BJ (cell line): ENCODE data around the gene FNDC5. TPM values are rescaled to one million over a fixed set of nuclear protein-coding genes. Genes with fewer than 3 reads are reported as not detected.

ENCODE experiments used
- CTCF ChIA-PET: fragments of 350-600 bp; formaldehyde crosslinking; extraction: SDS; loops from one replicate; lab custom pipeline; 2021; ENCODE audit warnings: antibody characterized with exemption, inconsistent platforms; lab: Yijun Ruan, JAX
- POLR2A ChIA-PET: fragments of 300-600 bp; sonication (Branson Sonifier 250); formaldehyde crosslinking; extraction: SDS; loops from one replicate; lab custom pipeline; 2021; ENCODE audit warnings: antibody characterized with exemption; lab: Charles Lee
- DNase-seq: peaks from one replicate; pipeline ENCODE4 v3.0.0-alpha.2; 2011; ENCODE audit warnings: low read depth
- H3K27me3 ChIP-seq: 2 replicates; pipeline ENCODE4 v1.6.0; 2011; ENCODE audit warnings: low read length; ENCODE audit not compliant: control insufficient read depth, insufficient read depth
- H3K36me3 ChIP-seq: 2 replicates; pipeline ENCODE4 v1.5.1; 2011; ENCODE audit warnings: low read length; ENCODE audit not compliant: control insufficient read depth, insufficient read depth
- H3K4me3 ChIP-seq: 2 replicates; pipeline ENCODE4 v1.5.1; 2011; ENCODE audit warnings: low read depth, mild to moderate bottlenecking, control low read depth, low read length
- CTCF ChIP-seq: IDR thresholded peaks from 2 replicates; pipeline ENCODE4 v1.5.1; 2011; ENCODE audit warnings: low read depth, mild to moderate bottlenecking, control low read depth, inconsistent platforms, low read length, moderate library complexity; ENCODE audit not compliant: insufficient read depth
- polyA minus RNA-seq: library from RNA; depleted of rRNA, polyadenylated mRNA; stranded (reverse); fragments of >200 nt; gene quantifications from 2 replicates; pipeline ENCODE4 v1.2.3, GENCODE V29; 2011; rRNA and poly(A)+ RNA removed
- polyA plus RNA-seq: library from polyadenylated mRNA; depleted of rRNA; stranded (reverse); fragments of >200 nt; gene quantifications from 2 replicates; pipeline ENCODE4 v1.2.3, GENCODE V29; 2011; rRNA removed

Gene FNDC5
- polyA plus RNA-seq = 1.1 and 1.2 TPM in 2 replicates
- 0.57 TPM in 2 replicates for polyA minus RNA-seq

GRCh38 chr1:32870615-32871363, at the start of gene FNDC5:
Gene FNDC5 (minus strand): TSS chr1:32870912.
- H3K4me3 ChIP-seq = peak within 1 kb of the TSS; percentile 40
- peaks cover 7% of the 10 kb centered on the region for H3K27me3 ChIP-seq
- no peaks in the 10 kb centered on the region; the same call in 1 of the 2 replicates for H3K36me3 ChIP-seq
- ChIA-PET POLR2A (interaction anchor here (0.5 kb wide), 1 partner anchor 22 kb away, joined by 12 read pairs; no protein-coding TSS in a partner anchor), CTCF (interaction anchor here (1.0 to 6.7 kb wide), 13 partner anchors 9 to 422 kb away, joined by 3 to 53 read pairs (median 7); partner anchors contain the start of genes HPCA and YARS1)
- DNase-seq = no peak
- TF ChIP-seq CTCF = 0 out of 2 replicates have a peak, but pooled peaks have one; percentile 1

- Histone ChIP-seq H3K36me3 (no peaks in the 10 kb centered on the region), H3K27me3 (no peaks in the 10 kb centered on the region), H3K4me3 (no peak overlapping the region)
- no peak for TF ChIP-seq CTCF
- DNase-seq = peak; percentile 8
- ChIA-PET CTCF (interaction anchor here (0.9 to 1.0 kb wide), 3 partner anchors 48 to 95 kb away, joined by 3 read pairs; no protein-coding TSS in a partner anchor), POLR2A (interaction anchor here (0.6 kb wide), 1 partner anchor 276 kb away, joined by 3 read pairs; no protein-coding TSS in a partner anchor)
Measured at GRCh38 chr1:32919811-32920733, 49.4 kb upstream of the FNDC5 start.

- Histone ChIP-seq H3K27me3 (no peaks in the 10 kb centered on the region), H3K4me3 (no peak overlapping the region), H3K36me3 (no peaks in the 10 kb centered on the region)
- TF ChIP-seq CTCF = no peak
- no peak for DNase-seq
- ChIA-PET POLR2A (no interaction called here), CTCF (no interaction called here)
Measured at GRCh38 chr1:32918179-32918578, 47.5 kb upstream of the FNDC5 start.

- no peaks in the 10 kb centered on the region for H3K27me3 ChIP-seq
- no peak for DNase-seq
- POLR2A ChIA-PET = no interaction called here
- no peaks in the 10 kb centered on the region for H3K36me3 ChIP-seq
- no peak overlapping the region for H3K4me3 ChIP-seq
- TF ChIP-seq CTCF = no peak
- CTCF ChIA-PET = no interaction called here
Measured at GRCh38 chr1:32917521-32917920, 46.8 kb upstream of the FNDC5 start.
